ENCODE measurements around the gene ZFP91.

Gene ZFP91

DNA sequence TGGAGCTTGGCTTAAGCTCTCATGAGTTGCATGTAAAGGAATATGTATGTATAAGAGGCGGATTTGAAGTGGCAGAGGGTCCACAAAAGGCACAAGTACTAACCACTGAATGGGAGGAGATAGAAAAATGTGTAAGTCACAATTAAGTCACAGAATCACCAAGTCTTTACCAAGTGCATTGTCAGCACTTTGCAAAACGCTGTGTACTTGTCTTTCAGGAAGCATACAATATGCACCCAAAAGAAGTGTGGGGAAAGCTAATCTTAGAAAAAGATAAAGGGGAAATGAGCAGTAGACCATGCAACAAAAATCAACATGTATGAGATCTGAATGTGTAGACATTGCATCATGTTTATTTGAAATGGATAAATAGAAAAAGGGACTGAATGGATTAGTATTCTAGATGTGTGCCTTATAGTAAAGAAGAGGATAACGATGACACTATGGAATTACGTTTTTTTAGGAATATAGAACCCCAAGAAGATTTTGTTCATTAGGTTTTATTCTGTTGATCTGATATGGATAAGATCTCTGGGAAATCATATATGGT lies 48.1 kb downstream of the ZFP91 start:
- H3K27ac ChIP-seq (ENCODE audit: low read depth, low read length): no peak overlapping the region
- peaks cover 23 to 41% of the 10 kb centered on the region in 2 donors for H3K36me3 ChIP-seq (ENCODE audit: control insufficient read depth in 1 of 2, insufficient read depth in 2 of 2, low read length in 2 of 2)
- H3K4me1 ChIP-seq (ENCODE audit: control insufficient read depth in 1 of 2, insufficient read depth in 2 of 2, low read length in 2 of 2): no peaks in the 10 kb centered on the region
- H3K4me3 ChIP-seq (ENCODE audit: low read depth in 1 of 2, low read length in 2 of 2): no peak overlapping the region
- no peak overlapping the region for H3K9ac ChIP-seq (ENCODE audit: low read depth in 1 of 2, low read length in 2 of 2)
- no peaks in the 10 kb centered on the region for H3K9me3 ChIP-seq (ENCODE audit: control insufficient read depth in 1 of 2, low read length in 2 of 2)
- no peaks in the 10 kb centered on the region for H3K27me3 ChIP-seq (ENCODE audit: control insufficient read depth in 1 of 2, insufficient read depth in 2 of 2, low read length in 2 of 2)

DNA sequence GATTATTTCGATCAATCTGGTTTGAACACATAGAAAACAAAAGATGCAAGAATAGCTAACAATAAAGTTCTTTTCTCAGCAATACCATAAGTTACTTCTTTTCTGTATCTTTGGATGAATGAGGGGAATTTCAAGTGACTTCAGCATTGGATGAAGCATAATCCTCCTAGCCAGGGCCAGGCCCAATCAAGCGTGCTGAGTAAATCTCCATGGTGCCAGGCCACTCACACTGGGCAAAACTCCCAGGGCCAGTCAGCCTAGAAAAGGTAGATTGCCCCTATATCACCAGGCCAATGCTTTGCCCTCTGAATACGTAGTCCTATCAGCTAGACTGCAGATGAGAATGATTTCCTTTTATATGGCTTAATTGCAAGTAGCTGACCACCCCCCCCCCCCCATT lies 49.6 kb downstream of the ZFP91 start:
- Histone ChIP-seq H3K27ac (ENCODE audit: low read depth, low read length) (no peak overlapping the region), H3K36me3 (ENCODE audit: control insufficient read depth in 1 of 2, insufficient read depth in 2 of 2, low read length in 2 of 2) (peaks cover 23 to 33% of the 10 kb centered on the region in 2 donors), H3K4me1 (ENCODE audit: control insufficient read depth in 1 of 2, insufficient read depth in 2 of 2, low read length in 2 of 2) (no peaks in the 10 kb centered on the region), H3K27me3 (ENCODE audit: control insufficient read depth in 1 of 2, insufficient read depth in 2 of 2, low read length in 2 of 2) (no peaks in the 10 kb centered on the region), H3K4me3 (ENCODE audit: low read depth in 1 of 2, low read length in 2 of 2) (no peak overlapping the region), H3K9me3 (ENCODE audit: control insufficient read depth in 1 of 2, low read length in 2 of 2) (no peaks in the 10 kb centered on the region), H3K9ac (ENCODE audit: low read depth in 1 of 2, low read length in 2 of 2) (no peak overlapping the region)

DNA sequence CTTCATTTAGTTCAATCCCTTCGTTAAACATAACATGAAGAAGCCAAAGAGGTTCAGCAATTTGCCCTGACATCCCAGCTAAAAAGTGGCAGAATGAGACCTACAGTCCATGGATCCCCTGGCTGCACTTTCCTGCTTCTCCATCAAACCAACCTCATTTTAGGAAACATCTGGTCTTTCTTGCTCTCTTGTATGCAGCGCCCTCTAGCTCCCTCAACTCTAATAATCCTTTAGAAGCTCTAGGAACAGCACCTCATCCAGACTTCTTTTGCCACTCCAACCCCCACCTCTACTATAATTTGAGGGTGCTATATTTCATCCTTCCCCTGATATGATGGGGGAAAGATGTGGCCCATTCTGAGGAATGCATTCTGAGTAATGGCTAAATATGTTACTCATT lies 51.0 kb downstream of the ZFP91 start:
- H3K9ac ChIP-seq (ENCODE audit: low read depth in 1 of 2, low read length in 2 of 2): no peak overlapping the region
- H3K4me1 ChIP-seq (ENCODE audit: control insufficient read depth in 1 of 2, insufficient read depth in 2 of 2, low read length in 2 of 2): no peaks in the 10 kb centered on the region
- no peaks in the 10 kb centered on the region for H3K27me3 ChIP-seq (ENCODE audit: control insufficient read depth in 1 of 2, insufficient read depth in 2 of 2, low read length in 2 of 2)
- H3K9me3 ChIP-seq (ENCODE audit: control insufficient read depth in 1 of 2, low read length in 2 of 2): no peaks in the 10 kb centered on the region
- H3K4me3 ChIP-seq (ENCODE audit: low read depth in 1 of 2, low read length in 2 of 2): no peak overlapping the region
- H3K36me3 ChIP-seq (ENCODE audit: control insufficient read depth in 1 of 2, insufficient read depth in 2 of 2, low read length in 2 of 2): peaks cover 11 to 21% of the 10 kb centered on the region in 2 donors
- H3K27ac ChIP-seq (ENCODE audit: low read depth, low read length): no peak overlapping the region

DNA sequence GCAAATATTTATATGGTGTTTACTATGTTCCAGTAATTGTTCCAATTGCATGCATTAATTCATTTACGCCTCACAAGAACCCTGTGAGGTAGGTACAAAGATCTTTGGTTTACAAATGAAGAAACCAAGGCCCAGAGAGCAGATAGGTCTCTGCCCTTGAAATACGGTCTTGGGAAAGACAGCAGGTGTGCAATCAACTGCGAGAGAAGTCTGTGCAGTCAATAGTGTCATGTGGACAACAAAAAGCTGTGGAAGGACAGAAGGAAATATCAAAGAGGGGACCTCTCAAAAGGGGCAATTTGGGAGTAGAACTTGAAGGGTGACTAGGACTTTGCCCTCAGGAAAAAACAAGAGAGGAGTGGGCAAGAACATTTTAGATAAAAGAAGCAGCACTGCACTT lies 52.5 kb downstream of the ZFP91 start:
- Histone ChIP-seq H3K27ac (ENCODE audit: low read depth, low read length) (no peak overlapping the region), H3K9ac (ENCODE audit: low read depth in 1 of 2, low read length in 2 of 2) (no peak overlapping the region), H3K4me1 (ENCODE audit: control insufficient read depth in 1 of 2, insufficient read depth in 2 of 2, low read length in 2 of 2) (no peaks in the 10 kb centered on the region), H3K27me3 (ENCODE audit: control insufficient read depth in 1 of 2, insufficient read depth in 2 of 2, low read length in 2 of 2) (no peaks in the 10 kb centered on the region), H3K4me3 (ENCODE audit: low read depth in 1 of 2, low read length in 2 of 2) (no peak overlapping the region), H3K36me3 (ENCODE audit: control insufficient read depth in 1 of 2, insufficient read depth in 2 of 2, low read length in 2 of 2) (peaks cover 0 to 6% of the 10 kb centered on the region in 2 donors), H3K9me3 (ENCODE audit: control insufficient read depth in 1 of 2, low read length in 2 of 2) (no peaks in the 10 kb centered on the region)

DNA sequence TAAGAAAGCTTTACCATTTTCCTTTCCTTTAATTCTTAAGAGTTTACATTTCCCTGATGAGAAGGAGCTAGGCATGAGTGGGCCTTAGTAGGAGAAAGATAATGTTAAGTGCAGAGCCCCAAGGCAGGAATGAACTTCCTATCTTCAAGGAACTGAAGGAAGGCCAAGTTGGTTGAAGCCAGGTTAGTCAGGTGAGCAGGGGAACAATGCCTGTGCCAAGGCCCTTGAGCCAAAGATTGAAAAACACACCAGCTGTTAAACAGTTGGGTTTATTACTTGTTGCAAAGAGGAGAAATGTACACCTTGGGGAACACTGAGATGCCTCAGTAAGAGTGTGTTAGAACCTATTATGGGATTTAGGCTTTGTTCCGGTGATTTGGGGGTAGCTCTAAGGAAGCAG lies 53.6 kb downstream of the ZFP91 start:
- no peak overlapping the region for H3K9ac ChIP-seq (ENCODE audit: low read depth in 1 of 2, low read length in 2 of 2)
- H3K27me3 ChIP-seq (ENCODE audit: control insufficient read depth in 1 of 2, insufficient read depth in 2 of 2, low read length in 2 of 2): no peaks in the 10 kb centered on the region
- no peaks in the 10 kb centered on the region for H3K9me3 ChIP-seq (ENCODE audit: control insufficient read depth in 1 of 2, low read length in 2 of 2)
- H3K27ac ChIP-seq (ENCODE audit: low read depth, low read length): no peak overlapping the region
- no peak overlapping the region for H3K4me3 ChIP-seq (ENCODE audit: low read depth in 1 of 2, low read length in 2 of 2)
- peaks cover 0 to 2% of the 10 kb centered on the region in 2 donors for H3K36me3 ChIP-seq (ENCODE audit: control insufficient read depth in 1 of 2, insufficient read depth in 2 of 2, low read length in 2 of 2)
- no peaks in the 10 kb centered on the region for H3K4me1 ChIP-seq (ENCODE audit: control insufficient read depth in 1 of 2, insufficient read depth in 2 of 2, low read length in 2 of 2)

DNA sequence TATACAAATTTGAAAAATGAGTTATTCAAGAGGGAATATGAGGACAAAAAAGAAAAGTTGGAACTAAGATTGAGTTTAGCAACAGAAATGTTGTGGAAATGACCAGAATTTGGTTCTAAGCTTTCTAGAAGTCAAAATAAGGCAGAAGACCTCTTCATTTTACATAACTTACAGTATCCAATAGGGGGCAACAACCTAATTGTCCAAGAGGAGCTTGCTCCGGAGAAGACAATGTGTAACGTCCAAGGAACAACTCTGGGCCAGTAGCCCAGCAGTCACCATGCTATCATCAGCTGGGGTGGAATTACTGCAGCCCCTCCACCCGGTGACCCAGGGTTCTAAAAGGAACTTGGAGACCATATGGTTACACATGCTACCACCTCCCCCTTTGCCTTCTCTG lies 57.7 kb downstream of the ZFP91 start:
- H3K4me3 ChIP-seq (ENCODE audit: low read depth in 1 of 2, low read length in 2 of 2): no peak overlapping the region
- no peak overlapping the region for H3K27ac ChIP-seq (ENCODE audit: low read depth, low read length)

DNA sequence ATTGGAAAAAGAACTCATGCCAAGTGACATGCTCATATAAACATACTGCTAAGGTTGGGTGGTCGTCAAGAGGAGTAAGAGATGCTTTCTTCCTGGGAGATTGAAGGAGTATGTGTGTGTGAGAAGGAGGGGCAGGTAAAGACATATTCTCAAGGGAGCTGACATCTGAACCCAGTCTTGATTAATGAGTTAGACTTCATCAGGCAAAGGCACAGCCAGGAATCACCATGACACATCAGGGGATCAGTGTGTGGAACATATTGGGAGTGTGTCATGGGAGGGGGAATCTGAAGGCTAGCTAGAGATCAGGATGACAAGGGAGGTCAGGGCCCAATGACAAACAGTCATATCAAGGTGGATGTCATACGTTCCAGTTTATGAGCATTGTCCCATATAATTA lies 58.5 kb downstream of the ZFP91 start:
- Histone ChIP-seq H3K4me1 (ENCODE audit: control insufficient read depth in 1 of 2, insufficient read depth in 2 of 2, low read length in 2 of 2) (peaks cover 10 to 21% of the 10 kb centered on the region in 2 donors), H3K9me3 (ENCODE audit: control insufficient read depth in 1 of 2, low read length in 2 of 2) (no peaks in the 10 kb centered on the region), H3K27me3 (ENCODE audit: control insufficient read depth in 1 of 2, insufficient read depth in 2 of 2, low read length in 2 of 2) (no peaks in the 10 kb centered on the region)

More for the DNA sequence above, 57.7 kb downstream of the ZFP91 start:
- Histone ChIP-seq H3K36me3 (ENCODE audit: control insufficient read depth in 1 of 2, insufficient read depth in 2 of 2, low read length in 2 of 2) (no peaks in the 10 kb centered on the region), H3K9me3 (ENCODE audit: control insufficient read depth in 1 of 2, low read length in 2 of 2) (no peaks in the 10 kb centered on the region), H3K4me1 (ENCODE audit: control insufficient read depth in 1 of 2, insufficient read depth in 2 of 2, low read length in 2 of 2) (peaks cover 7 to 13% of the 10 kb centered on the region in 2 donors), H3K9ac (ENCODE audit: low read depth in 1 of 2, low read length in 2 of 2) (no peak overlapping the region), H3K27me3 (ENCODE audit: control insufficient read depth in 1 of 2, insufficient read depth in 2 of 2, low read length in 2 of 2) (no peaks in the 10 kb centered on the region)

DNA sequence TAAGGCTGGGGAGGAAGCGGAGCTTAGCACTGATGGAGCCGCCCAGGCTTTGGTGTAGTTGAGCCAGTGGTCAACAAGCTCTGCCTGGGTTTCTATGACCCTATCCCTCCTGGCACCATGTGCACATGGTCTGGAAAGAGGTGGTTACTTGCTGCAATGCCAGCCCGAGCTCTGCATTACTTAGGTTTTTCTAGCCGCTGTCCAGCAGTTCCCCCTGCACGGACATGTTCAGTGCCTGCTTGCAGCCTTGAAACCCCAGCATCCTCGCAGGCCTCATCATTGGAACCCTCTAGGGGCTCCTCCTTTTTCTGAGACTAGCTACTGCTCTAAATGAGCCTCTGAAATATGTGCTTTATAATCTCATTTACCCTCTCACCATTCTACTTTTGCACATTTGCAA lies 60.2 kb downstream of the ZFP91 start:
- H3K36me3 ChIP-seq (ENCODE audit: control insufficient read depth in 1 of 2, insufficient read depth in 2 of 2, low read length in 2 of 2): no peaks in the 10 kb centered on the region
- no peaks in the 10 kb centered on the region for H3K27me3 ChIP-seq (ENCODE audit: control insufficient read depth in 1 of 2, insufficient read depth in 2 of 2, low read length in 2 of 2)
- H3K9ac ChIP-seq (ENCODE audit: low read depth in 1 of 2, low read length in 2 of 2): no peak overlapping the region
- H3K4me3 ChIP-seq (ENCODE audit: low read depth in 1 of 2, low read length in 2 of 2): no peak overlapping the region
- H3K27ac ChIP-seq (ENCODE audit: low read depth, low read length): no peak overlapping the region
- peaks cover 10 to 21% of the 10 kb centered on the region in 2 donors for H3K4me1 ChIP-seq (ENCODE audit: control insufficient read depth in 1 of 2, insufficient read depth in 2 of 2, low read length in 2 of 2)
- no peaks in the 10 kb centered on the region for H3K9me3 ChIP-seq (ENCODE audit: control insufficient read depth in 1 of 2, low read length in 2 of 2)

More for the DNA sequence above, 58.5 kb downstream of the ZFP91 start:
- no peaks in the 10 kb centered on the region for H3K36me3 ChIP-seq (ENCODE audit: control insufficient read depth in 1 of 2, insufficient read depth in 2 of 2, low read length in 2 of 2)
- H3K27ac ChIP-seq (ENCODE audit: low read depth, low read length): no peak overlapping the region
- no peak overlapping the region for H3K4me3 ChIP-seq (ENCODE audit: low read depth in 1 of 2, low read length in 2 of 2)
- H3K9ac ChIP-seq (ENCODE audit: low read depth in 1 of 2, low read length in 2 of 2): no peak overlapping the region

DNA sequence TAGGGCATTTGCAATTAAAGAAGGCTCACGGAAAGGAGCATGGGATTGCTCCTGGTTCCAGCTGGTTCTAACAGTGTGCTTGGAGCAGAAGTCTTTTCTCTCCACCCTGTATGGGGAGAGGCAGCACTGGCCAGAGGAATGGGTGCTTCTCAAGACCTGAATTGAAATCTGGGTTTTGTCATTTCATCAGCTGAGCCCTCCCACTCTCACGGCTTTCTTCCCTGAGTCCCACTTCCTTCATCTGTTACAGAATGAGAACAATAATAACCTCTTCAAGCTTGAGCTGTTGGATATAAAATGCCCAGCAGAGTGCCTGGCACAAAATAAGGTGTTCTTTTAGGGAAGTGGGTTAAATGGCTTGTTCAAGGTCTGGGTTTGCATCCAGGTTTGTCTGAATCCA lies 60.8 kb downstream of the ZFP91 start:
- Histone ChIP-seq H3K36me3 (ENCODE audit: control insufficient read depth in 1 of 2, insufficient read depth in 2 of 2, low read length in 2 of 2) (no peaks in the 10 kb centered on the region), H3K4me3 (ENCODE audit: low read depth in 1 of 2, low read length in 2 of 2) (no peak overlapping the region), H3K27me3 (ENCODE audit: control insufficient read depth in 1 of 2, insufficient read depth in 2 of 2, low read length in 2 of 2) (no peaks in the 10 kb centered on the region), H3K9ac (ENCODE audit: low read depth in 1 of 2, low read length in 2 of 2) (no peak overlapping the region), H3K4me1 (ENCODE audit: control insufficient read depth in 1 of 2, insufficient read depth in 2 of 2, low read length in 2 of 2) (peaks cover 10 to 21% of the 10 kb centered on the region in 2 donors), H3K9me3 (ENCODE audit: control insufficient read depth in 1 of 2, low read length in 2 of 2) (no peaks in the 10 kb centered on the region), H3K27ac (ENCODE audit: low read depth, low read length) (no peak overlapping the region)

DNA sequence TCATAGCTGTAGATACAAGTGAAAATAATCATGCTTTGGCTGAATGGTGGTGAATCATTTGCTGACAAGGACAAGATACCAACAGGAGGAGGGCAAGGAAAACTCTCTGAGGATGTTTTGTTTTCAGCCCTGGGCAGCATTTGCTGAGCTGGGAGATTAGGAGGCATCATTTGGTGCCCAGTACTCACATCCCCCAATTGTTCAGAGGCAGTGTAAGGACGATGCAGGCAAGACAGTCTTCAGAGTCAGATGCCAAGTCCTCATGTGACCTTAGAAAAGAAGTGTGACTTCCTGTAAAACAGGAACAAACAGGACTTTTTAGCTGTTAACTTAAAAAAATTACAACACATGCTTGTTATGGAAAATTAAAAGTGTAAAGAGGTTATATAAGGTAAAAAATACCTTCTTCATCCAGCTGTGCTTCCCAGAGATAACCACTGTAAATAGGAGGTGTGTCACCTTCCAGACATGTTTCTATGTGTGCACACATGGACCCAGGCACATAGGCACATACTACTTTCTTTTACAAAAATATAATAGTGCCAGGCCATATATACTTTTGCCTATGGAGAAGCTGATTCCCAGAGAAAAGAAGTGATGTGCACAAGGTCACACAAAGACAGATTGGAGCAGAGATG lies 61.6 kb downstream of the ZFP91 start:
- H3K9ac ChIP-seq (ENCODE audit: low read depth in 1 of 2, low read length in 2 of 2): no peak overlapping the region
- H3K27me3 ChIP-seq (ENCODE audit: control insufficient read depth in 1 of 2, insufficient read depth in 2 of 2, low read length in 2 of 2): no peaks in the 10 kb centered on the region
- no peak overlapping the region for H3K4me3 ChIP-seq (ENCODE audit: low read depth in 1 of 2, low read length in 2 of 2)
- H3K9me3 ChIP-seq (ENCODE audit: control insufficient read depth in 1 of 2, low read length in 2 of 2): peaks cover 0 to 3% of the 10 kb centered on the region in 2 donors
- no peak overlapping the region for H3K27ac ChIP-seq (ENCODE audit: low read depth, low read length)
- H3K4me1 ChIP-seq (ENCODE audit: control insufficient read depth in 1 of 2, insufficient read depth in 2 of 2, low read length in 2 of 2): peaks cover 10 to 21% of the 10 kb centered on the region in 2 donors
- no peaks in the 10 kb centered on the region for H3K36me3 ChIP-seq (ENCODE audit: control insufficient read depth in 1 of 2, insufficient read depth in 2 of 2, low read length in 2 of 2)
